HEK293 (cell line): Measurements from ENCODE around the gene FUT3.

Experiments
- AEBP2 ChIP-seq: fragments of 450-650 bp; formaldehyde crosslinking; IDR thresholded peaks from 2 replicates; pipeline ENCODE4 v1.5.1; 2016; ENCODE audit warnings: missing biosample characterization, missing genetic modification characterization, borderline replicate concordance
- GFI1B ChIP-seq: fragments of 450-650 bp; formaldehyde crosslinking; IDR thresholded peaks from 2 replicates; pipeline ENCODE4 v1.5.1; 2016; ENCODE audit warnings: missing biosample characterization, missing genetic modification characterization
- HOXD13 ChIP-seq: sonication (generic); formaldehyde crosslinking; IDR thresholded peaks from 2 replicates; pipeline ENCODE4 v1.8.0; 2022; ENCODE audit warnings: missing genetic modification reagents, borderline replicate concordance
- KLF16 ChIP-seq: fragments of 450-650 bp; formaldehyde crosslinking; IDR thresholded peaks from 2 replicates; pipeline ENCODE4 v1.5.1; 2017; ENCODE audit warnings: missing biosample characterization, missing genetic modification characterization
- MZF1 ChIP-seq: fragments of 450-650 bp; formaldehyde crosslinking; IDR thresholded peaks from 2 replicates; pipeline ENCODE4 v1.5.1; 2017; ENCODE audit warnings: missing biosample characterization, missing genetic modification characterization, borderline replicate concordance
- PRDM6 ChIP-seq: fragments of 450-650 bp; formaldehyde crosslinking; IDR thresholded peaks from 2 replicates; pipeline ENCODE4 v1.5.1; 2017; ENCODE audit warnings: missing biosample characterization, missing genetic modification characterization
- REPIN1 ChIP-seq: fragments of 450-650 bp; formaldehyde crosslinking; IDR thresholded peaks from 2 replicates; pipeline ENCODE4 v1.5.1; 2017; ENCODE audit warnings: missing biosample characterization, missing genetic modification characterization, low read depth
- SCRT2 ChIP-seq: fragments of 450-650 bp; formaldehyde crosslinking; IDR thresholded peaks from 2 replicates; pipeline ENCODE4 v1.5.1; 2016; ENCODE audit warnings: missing biosample characterization, missing genetic modification characterization
- SP3 ChIP-seq: fragments of 450-650 bp; formaldehyde crosslinking; IDR thresholded peaks from 2 replicates; pipeline ENCODE4 v1.5.1; 2016; ENCODE audit warnings: missing biosample characterization, missing genetic modification characterization
- ZIC2 ChIP-seq: fragments of 450-650 bp; formaldehyde crosslinking; IDR thresholded peaks from 2 replicates; pipeline ENCODE4 v1.5.1; 2016; ENCODE audit warnings: missing biosample characterization, missing genetic modification characterization
- ZNF132 ChIP-seq: fragments of 450-650 bp; formaldehyde crosslinking; IDR thresholded peaks from 2 replicates; pipeline ENCODE4 v1.5.1; 2017; ENCODE audit warnings: missing biosample characterization, missing genetic modification characterization, borderline replicate concordance
- ZNF133 ChIP-seq: fragments of 450-650 bp; formaldehyde crosslinking; IDR thresholded peaks from 2 replicates; pipeline ENCODE4 v1.5.1; 2016; ENCODE audit warnings: missing biosample characterization, missing genetic modification characterization
- ZNF202 ChIP-seq: fragments of 450-650 bp; formaldehyde crosslinking; IDR thresholded peaks from 2 replicates; pipeline ENCODE4 v1.5.1; 2016; ENCODE audit warnings: missing biosample characterization, missing genetic modification characterization, borderline replicate concordance
- ZNF223 ChIP-seq: fragments of 450-650 bp; formaldehyde crosslinking; IDR thresholded peaks from 2 replicates; pipeline ENCODE4 v1.5.1; 2016; ENCODE audit warnings: missing biosample characterization, missing genetic modification characterization
- ZNF24 ChIP-seq: fragments of 450-650 bp; formaldehyde crosslinking; IDR thresholded peaks from 2 replicates; pipeline ENCODE4 v1.5.1; 2016; ENCODE audit warnings: missing biosample characterization, missing genetic modification characterization
- ZNF266 ChIP-seq: fragments of 450-650 bp; formaldehyde crosslinking; IDR thresholded peaks from 2 replicates; pipeline ENCODE4 v1.5.1; 2016; ENCODE audit warnings: missing biosample characterization, missing genetic modification characterization, low read depth
- ZNF311 ChIP-seq: fragments of 450-650 bp; formaldehyde crosslinking; IDR thresholded peaks from 2 replicates; pipeline ENCODE4 v1.5.1; 2017; ENCODE audit warnings: missing biosample characterization, missing genetic modification characterization, borderline replicate concordance
- ZNF324 ChIP-seq: fragments of 450-650 bp; formaldehyde crosslinking; IDR thresholded peaks from 2 replicates; pipeline ENCODE4 v1.5.1; 2016; ENCODE audit warnings: missing biosample characterization, missing genetic modification characterization
- ZNF341 ChIP-seq: fragments of 450-650 bp; formaldehyde crosslinking; IDR thresholded peaks from 2 replicates; pipeline ENCODE4; 2016; ENCODE audit warnings: low read depth, missing biosample characterization, missing genetic modification characterization
- ZNF37A ChIP-seq: fragments of 450-650 bp; IDR thresholded peaks from 2 replicates; pipeline ENCODE4 v1.5.1; 2018; ENCODE audit warnings: missing biosample characterization, missing genetic modification characterization
- ZNF473 ChIP-seq: fragments of 450-650 bp; formaldehyde crosslinking; IDR thresholded peaks from 2 replicates; pipeline ENCODE4 v1.5.1; 2017; ENCODE audit warnings: missing biosample characterization, missing genetic modification characterization
- ZNF510 ChIP-seq: fragments of 450-650 bp; formaldehyde crosslinking; IDR thresholded peaks from 2 replicates; pipeline ENCODE4 v1.5.1; 2018; ENCODE audit warnings: mild to moderate bottlenecking, missing genetic modification characterization, missing biosample characterization; ENCODE audit not compliant: insufficient replicate concordance
- ZNF529 ChIP-seq: fragments of 450-650 bp; formaldehyde crosslinking; IDR thresholded peaks from 2 replicates; pipeline ENCODE4 v1.5.1; 2017; ENCODE audit warnings: missing genetic modification characterization, missing biosample characterization; ENCODE audit not compliant: insufficient replicate concordance
- ZNF548 ChIP-seq: fragments of 450-650 bp; formaldehyde crosslinking; IDR thresholded peaks from 2 replicates; pipeline ENCODE4 v1.5.1; 2016; ENCODE audit warnings: missing biosample characterization, missing genetic modification characterization
- ZNF571 ChIP-seq: fragments of 450-650 bp; formaldehyde crosslinking; IDR thresholded peaks from 2 replicates; pipeline ENCODE4 v1.5.0; 2017; ENCODE audit warnings: missing biosample characterization, missing genetic modification characterization
- ZNF624 ChIP-seq: fragments of 450-650 bp; formaldehyde crosslinking; IDR thresholded peaks from 2 replicates; pipeline ENCODE4 v1.5.1; 2017; ENCODE audit warnings: missing biosample characterization, missing genetic modification characterization
- ZNF639 ChIP-seq: fragments of 450-650 bp; formaldehyde crosslinking; IDR thresholded peaks from 2 replicates; pipeline ENCODE4 v1.5.1; 2016; ENCODE audit warnings: missing biosample characterization, missing genetic modification characterization
- ZNF654 ChIP-seq: fragments of 450-650 bp; formaldehyde crosslinking; IDR thresholded peaks from 2 replicates; pipeline ENCODE4 v1.5.1; 2016; ENCODE audit warnings: low read depth, missing biosample characterization, missing genetic modification characterization
- ZNF664 ChIP-seq: fragments of 450-650 bp; formaldehyde crosslinking; IDR thresholded peaks from 2 replicates; pipeline ENCODE4 v1.5.1; 2016; ENCODE audit warnings: missing biosample characterization, missing genetic modification characterization
- ZNF747 ChIP-seq: fragments of 450-650 bp; formaldehyde crosslinking; IDR thresholded peaks from 2 replicates; pipeline ENCODE4 v1.5.1; 2016; ENCODE audit warnings: missing biosample characterization, missing genetic modification characterization
- ZNF768 ChIP-seq: fragments of 450-650 bp; formaldehyde crosslinking; IDR thresholded peaks from 2 replicates; pipeline ENCODE4 v1.5.1; 2018; ENCODE audit warnings: missing biosample characterization, mild to moderate bottlenecking, missing genetic modification characterization
- ZNF777 ChIP-seq: fragments of 450-650 bp; formaldehyde crosslinking; IDR thresholded peaks from 2 replicates; pipeline ENCODE4 v1.5.1; 2017; ENCODE audit warnings: missing biosample characterization, missing genetic modification characterization, borderline replicate concordance
- ZNF792 ChIP-seq: fragments of 450-650 bp; formaldehyde crosslinking; IDR thresholded peaks from 2 replicates; pipeline ENCODE4 v1.5.1; 2016; ENCODE audit warnings: missing biosample characterization, missing genetic modification characterization

Gene FUT3

GRCh38 chr19:5828661-5829566, 22.3 kb downstream of the FUT3 start (continued):
- TF ChIP-seq MZF1 (tag by site-specific recombination) (0 out of 2 replicates have a peak, but pooled peaks have one; percentile 31), ZNF777 (tag by site-specific recombination) (no peak), ZNF664 (tag by site-specific recombination) (no peak), ZNF223 (tag by site-specific recombination) (no peak), ZNF510 (tag by site-specific recombination) (no peak), ZNF473 (tag by site-specific recombination) (no peak), ZIC2 (tag by site-specific recombination) (peak; percentile 98), GFI1B (tag by site-specific recombination) (no peak), ZNF324 (tag by site-specific recombination) (no peak), ZNF548 (tag by site-specific recombination) (no peak), SP3 (peak; percentile 37), ZNF571 (tag by site-specific recombination) (no peak), SCRT2 (no peak), ZNF133 (tag by site-specific recombination) (no peak), ZNF132 (no peak), ZNF529 (tag by site-specific recombination) (no peak), REPIN1 (tag by site-specific recombination) (no peak), HOXD13 (CRISPR knock-in tag) (no peak), ZNF266 (no peak), ZNF37A (tag by site-specific recombination) (no peak), ZNF341 (tag by site-specific recombination) (0 out of 2 replicates have a peak, but pooled peaks have one; percentile 44), ZNF768 (no peak), ZNF24 (tag by site-specific recombination) (no peak), ZNF747 (tag by site-specific recombination) (no peak), ZNF654 (tag by site-specific recombination) (no peak), ZNF639 (tag by site-specific recombination) (no peak), ZNF311 (no peak), AEBP2 (tag by site-specific recombination) (no peak), ZNF792 (tag by site-specific recombination) (no peak), ZNF624 (tag by site-specific recombination) (no peak), ZNF202 (tag by site-specific recombination) (no peak), KLF16 (tag by site-specific recombination) (0 out of 2 replicates have a peak, but pooled peaks have one; percentile 24), PRDM6 (tag by site-specific recombination) (no peak)
